Stomach (tissue), 4 donors: ENCODE results near the gene MYT1.

Experiments used
- EP300 ChIP-seq: sonication (generic); formaldehyde crosslinking; IDR thresholded peaks from one replicate; pipeline ENCODE4 v1.6.1; 2017; ENCODE audit warnings: antibody characterized with exemption
- POLR2A ChIP-seq, 4 donors: fragments of 450-650 bp; IDR thresholded peaks; one replicate each; pipeline ENCODE4 v1.6.1; 2016; ENCODE audit warnings: antibody characterized with exemption in 4 of 4, control low read depth in 2 of 4, mild to moderate bottlenecking in 1 of 4, moderate library complexity in 1 of 4
- POLR2AphosphoS5 ChIP-seq, 3 donors: sonication (generic); formaldehyde crosslinking; IDR thresholded peaks; one replicate each; pipeline ENCODE4 v1.6.1; 2016; ENCODE audit warnings: antibody characterized with exemption in 3 of 3
- TF ChIP-seq, protein P1 (sequence below), 7 experiments: fragments of 450-650 bp in 4 of 7; fragments of 200-600 bp in 3 of 7; sonication (generic) in 3 of 7; IDR thresholded peaks; one replicate each; pipeline ENCODE4 v1.5.1; 2016 to 2019; ENCODE audit warnings: antibody characterized with exemption in 7 of 7, control low read depth in 2 of 7, mild to moderate bottlenecking in 1 of 7

DNA sequence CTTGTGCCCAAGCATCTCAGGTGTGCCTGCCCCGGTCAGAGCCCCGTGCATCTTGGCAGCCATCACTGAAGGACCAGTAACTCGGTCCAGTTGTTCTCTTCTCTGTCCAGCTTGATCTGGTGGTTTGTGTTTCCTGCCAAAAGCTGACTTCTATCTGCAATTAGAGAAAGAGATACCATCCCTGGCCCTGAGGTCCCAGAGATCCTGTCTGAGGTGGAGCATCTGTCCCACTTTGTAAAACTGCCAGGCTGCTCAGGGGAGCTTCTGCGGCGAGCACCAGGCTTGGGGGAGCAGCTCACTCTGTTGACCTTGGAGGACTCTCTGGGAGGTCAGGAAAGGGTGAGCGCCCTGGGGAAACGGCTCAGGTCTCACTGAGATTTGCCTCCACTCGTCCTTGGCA is 35.1 kb downstream of the MYT1 start:
- TF ChIP-seq, protein P1, sequence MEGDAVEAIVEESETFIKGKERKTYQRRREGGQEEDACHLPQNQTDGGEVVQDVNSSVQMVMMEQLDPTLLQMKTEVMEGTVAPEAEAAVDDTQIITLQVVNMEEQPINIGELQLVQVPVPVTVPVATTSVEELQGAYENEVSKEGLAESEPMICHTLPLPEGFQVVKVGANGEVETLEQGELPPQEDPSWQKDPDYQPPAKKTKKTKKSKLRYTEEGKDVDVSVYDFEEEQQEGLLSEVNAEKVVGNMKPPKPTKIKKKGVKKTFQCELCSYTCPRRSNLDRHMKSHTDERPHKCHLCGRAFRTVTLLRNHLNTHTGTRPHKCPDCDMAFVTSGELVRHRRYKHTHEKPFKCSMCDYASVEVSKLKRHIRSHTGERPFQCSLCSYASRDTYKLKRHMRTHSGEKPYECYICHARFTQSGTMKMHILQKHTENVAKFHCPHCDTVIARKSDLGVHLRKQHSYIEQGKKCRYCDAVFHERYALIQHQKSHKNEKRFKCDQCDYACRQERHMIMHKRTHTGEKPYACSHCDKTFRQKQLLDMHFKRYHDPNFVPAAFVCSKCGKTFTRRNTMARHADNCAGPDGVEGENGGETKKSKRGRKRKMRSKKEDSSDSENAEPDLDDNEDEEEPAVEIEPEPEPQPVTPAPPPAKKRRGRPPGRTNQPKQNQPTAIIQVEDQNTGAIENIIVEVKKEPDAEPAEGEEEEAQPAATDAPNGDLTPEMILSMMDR (IDR thresholded peaks at IDR 0.05) = no peak
- TF ChIP-seq EP300 = no peak
- TF ChIP-seq POLR2AphosphoS5 (IDR thresholded peaks at IDR 0.05) = no peak
- no peak for TF ChIP-seq POLR2A (IDR thresholded peaks at IDR 0.05)
